Endothelial cell (in vitro differentiated cells): ENCODE data around the gene SREBF1. TPM values are rescaled to one million over a fixed set of nuclear protein-coding genes. Genes with fewer than 3 reads are reported as not detected.
A peak's percentile ranks its signal among the peaks of the same experiment; 100 is the strongest.

Source experiments
- DNase-seq: peaks from one replicate; pipeline ENCODE4 v3.0.0; 2021; ENCODE audit warnings: low spot score
- H3K27ac Mint-ChIP-seq: one replicate; pipeline ENCODE4 v1.8.0; 2021; ENCODE audit warnings: mixed read lengths, inconsistent platforms; ENCODE audit not compliant: unreplicated experiment
- H3K27me3 Mint-ChIP-seq: one replicate; pipeline ENCODE4 v1.8.0; 2021; ENCODE audit warnings: mild to moderate bottlenecking, moderate library complexity, mixed read lengths, inconsistent platforms; ENCODE audit not compliant: unreplicated experiment
- H3K36me3 Mint-ChIP-seq: one replicate; pipeline ENCODE4 v1.8.0; 2021; ENCODE audit warnings: mild to moderate bottlenecking, low read depth, mixed read lengths, inconsistent platforms; ENCODE audit not compliant: unreplicated experiment
- H3K4me1 Mint-ChIP-seq: one replicate; pipeline ENCODE4 v1.8.0; 2021; ENCODE audit warnings: mild to moderate bottlenecking, mixed read lengths, inconsistent platforms; ENCODE audit not compliant: unreplicated experiment
- H3K4me3 Mint-ChIP-seq: one replicate; pipeline ENCODE4 v1.8.0; 2021; ENCODE audit warnings: mild to moderate bottlenecking, mixed read lengths, inconsistent platforms; ENCODE audit not compliant: unreplicated experiment
- H3K9me3 Mint-ChIP-seq: one replicate; pipeline ENCODE4 v1.8.0; 2021; ENCODE audit warnings: mixed read lengths, inconsistent platforms; ENCODE audit not compliant: unreplicated experiment
- total RNA-seq: library from RNA; stranded (reverse); fragmentation: NEBNext Ultra II Directional; extraction: Animal tissue kit (Norgen Biotek cat#: 25700); gene quantifications from one replicate; pipeline ENCODE4 v1.2.1, GENCODE V29; 2021; ENCODE audit not compliant: unreplicated experiment
- TF ChIP-seq, protein P1 (sequence below): fragments of 200-600 bp; sonication (generic); IDR thresholded peaks from one replicate; pipeline ENCODE4 v1.5.0; 2021; ENCODE audit warnings: antibody characterized with exemption; ENCODE audit not compliant: unreplicated experiment

SREBF1 gene
- total RNA-seq, 1 donor from 2014 or later = 146 TPM

DNA sequence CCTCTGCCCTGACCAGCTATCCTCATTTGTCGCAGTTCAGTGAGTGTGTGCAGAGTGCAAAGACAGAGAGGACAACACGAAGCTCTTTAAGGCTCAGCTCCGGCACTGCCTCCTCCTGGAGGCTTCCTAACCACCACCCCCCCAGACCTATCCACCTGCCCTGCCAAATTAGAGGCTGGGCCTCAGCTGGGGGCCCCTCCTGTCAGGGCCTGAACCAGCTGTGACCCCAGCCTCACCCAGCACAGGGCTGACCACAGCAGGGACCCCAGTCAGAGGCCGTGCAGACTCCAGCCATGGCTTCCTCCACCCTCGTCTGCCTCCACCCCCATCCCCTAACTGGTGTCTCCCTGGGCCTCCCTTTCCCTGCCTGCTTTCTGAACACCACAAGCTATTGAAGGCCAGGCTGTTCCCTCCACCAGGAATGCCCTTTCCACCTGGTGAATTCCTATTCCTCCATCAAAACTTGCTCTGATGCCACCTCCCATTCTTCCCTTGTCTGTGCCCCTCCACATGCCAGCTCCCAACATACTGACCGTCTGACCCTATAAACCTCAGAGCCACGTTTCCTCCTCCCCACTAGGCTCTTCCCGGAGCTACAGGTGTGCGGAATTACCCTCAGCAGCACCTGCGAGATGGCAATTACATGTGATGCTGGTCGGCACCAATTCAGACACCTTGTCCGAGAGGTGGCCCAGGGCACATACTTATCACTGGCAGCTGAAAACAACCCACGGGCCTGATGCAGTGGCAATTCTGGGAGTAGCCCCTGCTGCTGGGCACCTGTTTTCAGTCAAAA, 8.8 kb downstream of the SREBF1 start:
- peak overlapping the region; percentile 25 for H3K4me3 Mint-ChIP-seq
- no peak for DNase-seq
- H3K27ac Mint-ChIP-seq = peak overlapping the region; percentile 78
- peaks cover 12% of the 10 kb centered on the region for H3K27me3 Mint-ChIP-seq
- no peaks in the 10 kb centered on the region for H3K9me3 Mint-ChIP-seq
- H3K36me3 Mint-ChIP-seq = peaks cover 12% of the 10 kb centered on the region
- TF ChIP-seq, protein P1, sequence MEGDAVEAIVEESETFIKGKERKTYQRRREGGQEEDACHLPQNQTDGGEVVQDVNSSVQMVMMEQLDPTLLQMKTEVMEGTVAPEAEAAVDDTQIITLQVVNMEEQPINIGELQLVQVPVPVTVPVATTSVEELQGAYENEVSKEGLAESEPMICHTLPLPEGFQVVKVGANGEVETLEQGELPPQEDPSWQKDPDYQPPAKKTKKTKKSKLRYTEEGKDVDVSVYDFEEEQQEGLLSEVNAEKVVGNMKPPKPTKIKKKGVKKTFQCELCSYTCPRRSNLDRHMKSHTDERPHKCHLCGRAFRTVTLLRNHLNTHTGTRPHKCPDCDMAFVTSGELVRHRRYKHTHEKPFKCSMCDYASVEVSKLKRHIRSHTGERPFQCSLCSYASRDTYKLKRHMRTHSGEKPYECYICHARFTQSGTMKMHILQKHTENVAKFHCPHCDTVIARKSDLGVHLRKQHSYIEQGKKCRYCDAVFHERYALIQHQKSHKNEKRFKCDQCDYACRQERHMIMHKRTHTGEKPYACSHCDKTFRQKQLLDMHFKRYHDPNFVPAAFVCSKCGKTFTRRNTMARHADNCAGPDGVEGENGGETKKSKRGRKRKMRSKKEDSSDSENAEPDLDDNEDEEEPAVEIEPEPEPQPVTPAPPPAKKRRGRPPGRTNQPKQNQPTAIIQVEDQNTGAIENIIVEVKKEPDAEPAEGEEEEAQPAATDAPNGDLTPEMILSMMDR = no peak
- peaks cover 45% of the 10 kb centered on the region for H3K4me1 Mint-ChIP-seq

DNA sequence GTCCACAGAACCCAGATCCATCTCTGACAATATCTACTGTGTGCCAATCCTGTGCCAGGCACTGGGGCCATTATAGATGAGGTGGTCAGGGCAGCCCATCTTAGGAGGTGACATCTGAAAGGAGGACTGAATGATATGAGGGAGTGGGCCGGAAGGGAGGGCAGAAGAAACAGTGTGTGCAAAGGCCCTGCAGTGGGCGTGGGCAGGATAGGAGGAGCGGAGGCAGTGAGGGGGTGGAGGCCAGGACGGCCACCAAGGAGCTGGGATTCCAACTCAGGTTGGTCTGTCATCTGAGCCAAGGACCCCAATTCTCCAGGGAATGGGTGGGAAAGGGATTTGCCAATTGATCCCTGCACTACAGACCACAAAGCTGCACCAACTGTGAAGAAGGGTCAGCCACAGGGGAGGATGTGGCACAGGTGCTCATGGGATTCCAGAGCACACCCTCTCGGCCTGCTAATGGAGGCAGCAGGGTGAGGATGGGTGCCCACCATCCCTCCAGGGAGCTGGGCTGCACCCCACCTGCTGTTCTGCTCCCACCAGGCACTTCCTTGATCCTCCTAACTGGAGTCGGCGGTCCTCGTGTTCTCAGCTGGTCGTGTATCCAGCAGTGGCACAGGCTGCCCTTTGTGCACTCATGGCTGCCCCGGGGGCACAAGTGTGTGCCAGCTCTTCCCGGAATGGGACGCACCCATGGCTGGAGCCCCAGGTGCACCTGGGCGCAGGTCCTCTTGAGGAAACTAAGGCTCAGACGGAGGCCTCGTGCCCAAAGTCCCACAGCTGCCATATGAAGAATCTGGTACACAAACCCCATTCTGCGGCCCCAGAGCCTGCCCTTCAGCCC, 9.6 kb downstream of the SREBF1 start:
- H3K4me1 Mint-ChIP-seq = peaks cover 50% of the 10 kb centered on the region
- H3K36me3 Mint-ChIP-seq = peaks cover 12% of the 10 kb centered on the region
- TF ChIP-seq, protein P1 = no peak
- peaks cover 9% of the 10 kb centered on the region for H3K27me3 Mint-ChIP-seq
- no peak for DNase-seq
- H3K4me3 Mint-ChIP-seq = peak overlapping the region; percentile 58
- H3K9me3 Mint-ChIP-seq = no peaks in the 10 kb centered on the region
- H3K27ac Mint-ChIP-seq = peak overlapping the region; percentile 61

DNA sequence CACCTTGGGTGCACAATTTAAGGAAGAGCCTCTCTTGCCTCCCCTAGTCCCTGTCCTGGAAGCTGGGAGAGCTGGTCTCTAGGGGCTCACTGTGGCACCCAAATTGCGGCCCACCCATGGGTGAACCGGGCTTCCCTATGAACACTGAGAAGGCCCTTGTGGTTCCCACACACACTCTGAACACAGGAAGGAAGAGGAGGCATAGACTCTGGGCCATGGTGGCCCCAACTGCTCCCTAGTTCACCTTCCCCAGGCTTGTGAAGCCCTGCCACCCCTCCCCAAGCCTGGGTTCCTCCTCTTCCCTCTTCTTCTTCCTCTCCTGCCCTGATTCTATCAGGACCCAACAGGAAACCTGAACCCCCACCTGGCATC, 10.5 kb downstream of the SREBF1 start:
- peaks cover 57% of the 10 kb centered on the region for H3K4me1 Mint-ChIP-seq
- no peaks in the 10 kb centered on the region for H3K9me3 Mint-ChIP-seq
- peak overlapping the region; percentile 58 for H3K4me3 Mint-ChIP-seq
- peaks cover 12% of the 10 kb centered on the region for H3K36me3 Mint-ChIP-seq
- TF ChIP-seq, protein P1 = no peak
- peaks cover 11% of the 10 kb centered on the region for H3K27me3 Mint-ChIP-seq
- no peak overlapping the region for H3K27ac Mint-ChIP-seq
- no peak for DNase-seq

DNA sequence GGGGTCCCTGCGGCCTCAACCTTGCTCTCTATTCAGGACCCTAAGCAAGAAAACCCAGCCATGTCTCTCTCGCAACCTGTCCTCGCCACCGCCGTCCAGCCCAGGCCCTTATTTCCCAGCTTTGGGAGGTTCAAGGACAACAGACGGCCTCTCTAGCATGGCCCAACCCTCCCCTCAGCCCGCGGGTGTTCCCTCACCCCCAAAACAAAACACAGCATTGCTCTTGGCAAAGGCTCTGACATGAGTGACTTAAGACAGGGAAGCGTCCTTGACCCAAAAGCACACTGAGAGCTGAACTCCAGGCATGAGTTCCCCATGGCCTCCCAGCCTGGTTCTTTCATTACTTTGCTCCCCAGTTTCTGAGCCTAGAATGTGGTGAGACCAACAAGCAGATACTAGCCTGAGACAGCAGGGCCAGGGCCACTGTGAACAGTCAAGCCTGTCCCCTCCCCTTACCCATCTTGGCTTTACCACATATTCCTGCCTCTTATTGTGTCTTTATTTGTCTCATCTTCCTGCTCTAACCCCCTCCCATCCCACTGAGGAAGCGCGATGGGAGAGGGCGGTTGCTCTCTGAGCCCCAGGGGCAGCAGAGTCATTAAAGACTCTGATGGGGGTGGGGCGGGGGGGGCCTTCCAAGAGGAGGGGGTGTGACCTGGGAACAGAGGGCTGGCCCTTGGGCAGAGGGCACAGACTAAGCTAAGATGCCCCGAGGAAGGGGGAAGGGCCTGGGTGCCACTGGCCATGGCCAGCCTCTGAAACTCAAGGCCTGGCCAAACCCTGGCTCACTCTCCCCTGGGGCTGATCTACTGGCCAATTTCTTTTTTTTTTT, 11.8 kb downstream of the SREBF1 start:
- DNase-seq = no peak
- H3K27ac Mint-ChIP-seq = peak overlapping the region; percentile 90
- H3K4me1 Mint-ChIP-seq = peaks cover 59% of the 10 kb centered on the region
- TF ChIP-seq, protein P1 = no peak
- no peaks in the 10 kb centered on the region for H3K9me3 Mint-ChIP-seq
- peaks cover 15% of the 10 kb centered on the region for H3K27me3 Mint-ChIP-seq
- H3K36me3 Mint-ChIP-seq = peaks cover 7% of the 10 kb centered on the region
- no peak overlapping the region for H3K4me3 Mint-ChIP-seq
